HL-60 (cell line): ENCODE data around the gene XYLT1.

Source experiments
- GABPA ChIP-seq: IDR thresholded peaks from 2 replicates; pipeline ENCODE4 v1.6.1; 2012; ENCODE audit warnings: low read depth
- POLR2AphosphoS5 ChIP-seq: IDR thresholded peaks from 2 replicates; pipeline ENCODE4 v1.6.1; 2012; ENCODE audit warnings: low read depth
- SPI1 ChIP-seq: IDR thresholded peaks from 2 replicates; pipeline ENCODE4 v1.6.1; 2012; ENCODE audit warnings: low read depth, mild to moderate bottlenecking, borderline replicate concordance
- TF ChIP-seq, protein P1 (sequence below): IDR thresholded peaks from one replicate; pipeline ENCODE4 v1.5.1; 2011; ENCODE audit warnings: low read length, control low read depth, inconsistent platforms; ENCODE audit not compliant: insufficient read depth
- TF ChIP-seq, protein P2 (sequence below): IDR thresholded peaks from 2 replicates; pipeline ENCODE4 v1.6.1; 2012; ENCODE audit warnings: low read depth; ENCODE audit not compliant: insufficient replicate concordance

DNA sequence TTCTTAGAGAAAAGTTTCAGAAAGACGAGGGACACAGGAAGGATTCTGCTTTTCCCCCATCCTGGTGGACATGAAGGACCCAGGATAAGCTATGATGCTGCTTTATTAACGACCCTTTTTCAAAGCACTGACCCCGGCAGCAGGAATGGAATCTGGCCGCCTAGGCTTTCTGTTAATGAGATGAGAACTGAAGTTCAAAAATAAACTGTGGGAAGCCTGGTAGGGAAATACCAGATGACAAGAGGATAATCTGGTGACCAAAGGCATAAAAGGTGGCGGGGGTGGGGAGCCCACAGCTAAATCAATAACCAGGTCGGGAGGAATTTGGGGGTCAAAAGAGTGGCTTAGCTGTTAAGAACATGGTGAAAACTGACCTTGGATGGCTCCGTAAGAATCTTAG, 171.0 kb downstream of the XYLT1 start:
- TF ChIP-seq, protein P1, sequence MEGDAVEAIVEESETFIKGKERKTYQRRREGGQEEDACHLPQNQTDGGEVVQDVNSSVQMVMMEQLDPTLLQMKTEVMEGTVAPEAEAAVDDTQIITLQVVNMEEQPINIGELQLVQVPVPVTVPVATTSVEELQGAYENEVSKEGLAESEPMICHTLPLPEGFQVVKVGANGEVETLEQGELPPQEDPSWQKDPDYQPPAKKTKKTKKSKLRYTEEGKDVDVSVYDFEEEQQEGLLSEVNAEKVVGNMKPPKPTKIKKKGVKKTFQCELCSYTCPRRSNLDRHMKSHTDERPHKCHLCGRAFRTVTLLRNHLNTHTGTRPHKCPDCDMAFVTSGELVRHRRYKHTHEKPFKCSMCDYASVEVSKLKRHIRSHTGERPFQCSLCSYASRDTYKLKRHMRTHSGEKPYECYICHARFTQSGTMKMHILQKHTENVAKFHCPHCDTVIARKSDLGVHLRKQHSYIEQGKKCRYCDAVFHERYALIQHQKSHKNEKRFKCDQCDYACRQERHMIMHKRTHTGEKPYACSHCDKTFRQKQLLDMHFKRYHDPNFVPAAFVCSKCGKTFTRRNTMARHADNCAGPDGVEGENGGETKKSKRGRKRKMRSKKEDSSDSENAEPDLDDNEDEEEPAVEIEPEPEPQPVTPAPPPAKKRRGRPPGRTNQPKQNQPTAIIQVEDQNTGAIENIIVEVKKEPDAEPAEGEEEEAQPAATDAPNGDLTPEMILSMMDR: no peak
- TF ChIP-seq POLR2AphosphoS5 (no peak), SPI1 (no peak), GABPA (no peak)
- TF ChIP-seq, protein P2, sequence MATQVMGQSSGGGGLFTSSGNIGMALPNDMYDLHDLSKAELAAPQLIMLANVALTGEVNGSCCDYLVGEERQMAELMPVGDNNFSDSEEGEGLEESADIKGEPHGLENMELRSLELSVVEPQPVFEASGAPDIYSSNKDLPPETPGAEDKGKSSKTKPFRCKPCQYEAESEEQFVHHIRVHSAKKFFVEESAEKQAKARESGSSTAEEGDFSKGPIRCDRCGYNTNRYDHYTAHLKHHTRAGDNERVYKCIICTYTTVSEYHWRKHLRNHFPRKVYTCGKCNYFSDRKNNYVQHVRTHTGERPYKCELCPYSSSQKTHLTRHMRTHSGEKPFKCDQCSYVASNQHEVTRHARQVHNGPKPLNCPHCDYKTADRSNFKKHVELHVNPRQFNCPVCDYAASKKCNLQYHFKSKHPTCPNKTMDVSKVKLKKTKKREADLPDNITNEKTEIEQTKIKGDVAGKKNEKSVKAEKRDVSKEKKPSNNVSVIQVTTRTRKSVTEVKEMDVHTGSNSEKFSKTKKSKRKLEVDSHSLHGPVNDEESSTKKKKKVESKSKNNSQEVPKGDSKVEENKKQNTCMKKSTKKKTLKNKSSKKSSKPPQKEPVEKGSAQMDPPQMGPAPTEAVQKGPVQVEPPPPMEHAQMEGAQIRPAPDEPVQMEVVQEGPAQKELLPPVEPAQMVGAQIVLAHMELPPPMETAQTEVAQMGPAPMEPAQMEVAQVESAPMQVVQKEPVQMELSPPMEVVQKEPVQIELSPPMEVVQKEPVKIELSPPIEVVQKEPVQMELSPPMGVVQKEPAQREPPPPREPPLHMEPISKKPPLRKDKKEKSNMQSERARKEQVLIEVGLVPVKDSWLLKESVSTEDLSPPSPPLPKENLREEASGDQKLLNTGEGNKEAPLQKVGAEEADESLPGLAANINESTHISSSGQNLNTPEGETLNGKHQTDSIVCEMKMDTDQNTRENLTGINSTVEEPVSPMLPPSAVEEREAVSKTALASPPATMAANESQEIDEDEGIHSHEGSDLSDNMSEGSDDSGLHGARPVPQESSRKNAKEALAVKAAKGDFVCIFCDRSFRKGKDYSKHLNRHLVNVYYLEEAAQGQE: no peak
